Stimulated activated CD8-positive, alpha-beta memory T cell treated with anti-CD3 and anti-CD28 coated beads, Interleukin-15, amount 100 ng/mL, for 4 hours (primary cell): ENCODE measurements around the gene RBM4B.

Experiments used
- DNase-seq, 2 donors: peaks; one replicate each; pipeline ENCODE4 v3.0.0-alpha.2; 2020; ENCODE audit warnings: low read depth in 2 of 2

Gene RBM4B

DNA sequence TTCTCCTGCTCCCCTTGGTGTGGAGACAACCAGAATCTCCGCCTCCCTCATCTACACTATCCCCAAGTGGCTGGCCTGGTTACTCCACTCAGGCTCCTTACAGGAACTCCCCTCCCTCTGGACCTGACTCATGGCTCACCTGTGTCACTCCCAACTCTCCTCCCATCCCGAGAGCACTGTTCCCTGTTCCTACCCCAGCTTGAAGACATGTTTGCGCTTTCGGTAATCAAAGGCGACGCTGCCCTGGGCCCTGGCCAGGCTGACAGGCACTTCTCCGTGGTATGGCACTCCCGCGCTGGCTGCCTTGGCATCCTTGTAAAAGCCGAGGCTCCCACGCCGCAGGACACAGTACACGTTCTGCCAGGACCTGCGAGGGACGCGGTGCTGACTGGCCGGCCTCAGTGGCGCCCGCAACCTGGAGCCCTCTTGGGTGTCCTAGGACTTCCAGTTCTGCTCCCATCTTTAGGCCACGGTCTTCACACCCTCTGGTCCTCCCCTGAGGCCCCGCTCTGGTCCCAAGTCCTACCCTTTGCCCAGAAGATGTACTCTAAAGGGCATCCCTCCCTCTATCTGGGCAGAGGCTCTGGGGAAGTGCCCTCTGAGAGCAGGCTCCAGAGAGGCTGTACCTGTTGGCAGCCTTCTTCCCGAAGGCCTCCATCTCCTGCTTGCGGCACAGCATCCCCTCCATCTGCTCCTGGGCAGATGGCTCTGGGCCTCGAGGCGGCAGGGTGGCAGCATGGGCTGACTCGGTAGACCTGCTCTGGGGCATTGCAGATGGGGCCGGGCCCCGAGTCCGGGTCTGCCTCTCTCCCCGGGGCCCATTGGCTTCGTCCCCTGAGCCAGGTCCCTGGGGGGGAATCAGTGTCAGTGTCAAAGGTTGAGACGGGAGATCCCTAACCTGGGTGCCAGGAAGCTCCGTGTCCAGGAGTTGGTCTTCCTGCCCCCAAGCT, 9.4 kb upstream of the RBM4B start:
- DNase-seq, result no peak

DNA sequence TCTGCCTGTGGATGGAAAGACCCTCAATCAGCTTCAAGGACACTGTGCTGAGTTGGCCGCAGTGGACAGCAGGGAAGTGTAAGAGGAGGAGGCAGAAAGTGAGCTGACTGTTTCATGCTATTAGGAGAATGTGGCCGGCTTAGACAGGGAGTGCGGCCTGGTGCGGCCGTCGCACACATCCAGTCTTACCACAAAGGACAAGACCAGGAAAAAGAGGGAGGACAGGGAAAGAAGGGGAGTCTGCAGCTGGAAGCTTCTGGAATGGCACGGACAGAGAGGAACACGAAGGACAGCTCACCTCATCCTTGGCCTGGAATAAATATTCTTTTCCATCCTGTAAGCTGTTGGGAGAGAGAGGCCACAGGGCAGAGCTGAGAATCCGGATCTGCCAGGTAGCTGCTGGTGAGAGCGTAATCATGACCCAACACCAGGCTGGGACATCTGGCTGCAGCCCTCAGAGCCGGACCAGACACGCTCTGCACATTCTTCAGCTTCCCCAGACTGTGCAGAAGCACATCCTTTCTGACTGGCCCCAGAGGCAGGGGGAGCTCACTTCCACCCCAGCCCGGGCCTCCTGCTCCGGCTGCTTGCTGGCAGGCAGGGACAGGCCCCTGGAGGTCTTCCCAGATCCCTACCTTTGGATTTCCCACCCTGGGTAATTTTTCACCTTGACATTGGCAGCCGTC, 8.6 kb upstream of the RBM4B start:
- no peak for DNase-seq

DNA sequence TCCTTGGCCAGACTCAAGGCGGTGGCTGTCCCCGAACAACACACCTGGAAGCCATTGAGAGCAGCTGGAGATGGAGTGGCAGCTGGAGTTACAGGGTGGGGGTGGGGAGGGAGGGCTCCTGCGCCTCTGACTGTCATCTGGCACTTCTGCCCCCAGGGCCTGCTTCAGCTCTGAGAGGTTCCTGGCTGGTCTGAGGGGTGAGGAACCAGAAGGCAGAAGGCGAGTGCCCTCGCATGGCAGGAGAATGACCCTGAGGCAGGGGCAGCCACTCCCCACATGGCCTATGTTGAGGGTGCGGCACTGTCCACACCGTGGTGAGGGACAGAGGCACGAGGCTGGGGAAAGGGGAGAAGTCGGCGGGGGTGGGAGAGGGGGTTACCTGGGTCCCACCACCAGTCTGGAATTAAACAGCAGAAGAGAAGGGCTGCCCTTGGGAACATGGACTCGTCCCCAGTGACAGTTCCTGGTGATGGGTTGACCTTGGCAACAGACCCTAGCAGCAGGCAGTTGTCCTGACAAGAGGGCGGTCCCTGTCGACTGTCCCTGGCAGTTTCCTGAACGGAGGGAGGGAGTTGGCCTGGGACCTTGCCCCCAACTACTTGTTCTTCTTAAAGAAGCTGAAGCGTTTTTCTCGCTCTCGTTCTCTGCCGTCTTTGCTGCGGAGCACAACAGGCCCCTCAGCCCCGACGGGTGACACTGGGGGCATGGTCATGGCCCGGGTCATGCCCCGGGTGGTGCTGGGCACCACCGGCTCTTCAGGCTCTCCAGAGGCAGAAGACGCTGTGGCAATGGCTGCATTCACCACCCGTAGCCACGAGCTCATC, 7.8 kb upstream of the RBM4B start:
- DNase-seq, result no peak

DNA sequence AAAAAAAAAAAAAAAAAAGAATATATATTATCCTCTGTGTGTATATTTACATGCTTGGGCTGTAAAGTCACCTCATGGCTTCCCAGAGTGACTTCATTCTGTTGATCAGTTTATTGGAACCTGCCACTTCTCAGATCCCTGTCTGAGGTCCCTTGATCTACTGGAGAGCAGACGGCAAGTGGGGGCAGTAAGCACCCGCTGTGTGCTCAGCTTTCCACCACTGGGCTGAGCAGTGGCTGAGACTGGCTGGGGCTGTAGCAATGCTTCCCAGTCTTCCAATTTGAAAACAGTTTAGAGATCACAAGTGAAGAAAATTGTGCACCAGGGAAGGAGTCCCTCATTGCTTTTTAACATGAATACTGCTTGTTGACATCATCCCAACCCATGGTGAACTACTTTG, 6.9 kb upstream of the RBM4B start:
- DNase-seq, result no peak

DNA sequence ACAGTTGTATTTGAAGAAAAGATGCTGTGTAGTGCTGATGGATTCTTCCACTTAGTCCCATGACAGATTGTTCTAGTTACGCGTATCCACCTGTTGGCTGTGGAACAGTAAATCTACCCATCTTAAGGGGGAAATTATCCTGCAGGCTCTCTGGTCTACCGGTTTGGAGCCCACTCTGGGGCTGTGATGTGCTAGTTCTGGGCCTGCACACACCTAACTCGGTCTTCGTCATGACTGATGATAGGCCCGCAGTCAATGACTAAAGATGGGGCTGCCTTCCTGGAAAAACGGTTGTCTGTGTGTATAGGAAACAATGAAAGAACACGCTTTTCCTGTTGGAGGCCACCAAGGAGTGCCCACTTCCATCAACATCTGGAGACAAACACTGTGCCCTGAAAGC, 6.2 kb upstream of the RBM4B start:
- DNase-seq, result no peak

DNA sequence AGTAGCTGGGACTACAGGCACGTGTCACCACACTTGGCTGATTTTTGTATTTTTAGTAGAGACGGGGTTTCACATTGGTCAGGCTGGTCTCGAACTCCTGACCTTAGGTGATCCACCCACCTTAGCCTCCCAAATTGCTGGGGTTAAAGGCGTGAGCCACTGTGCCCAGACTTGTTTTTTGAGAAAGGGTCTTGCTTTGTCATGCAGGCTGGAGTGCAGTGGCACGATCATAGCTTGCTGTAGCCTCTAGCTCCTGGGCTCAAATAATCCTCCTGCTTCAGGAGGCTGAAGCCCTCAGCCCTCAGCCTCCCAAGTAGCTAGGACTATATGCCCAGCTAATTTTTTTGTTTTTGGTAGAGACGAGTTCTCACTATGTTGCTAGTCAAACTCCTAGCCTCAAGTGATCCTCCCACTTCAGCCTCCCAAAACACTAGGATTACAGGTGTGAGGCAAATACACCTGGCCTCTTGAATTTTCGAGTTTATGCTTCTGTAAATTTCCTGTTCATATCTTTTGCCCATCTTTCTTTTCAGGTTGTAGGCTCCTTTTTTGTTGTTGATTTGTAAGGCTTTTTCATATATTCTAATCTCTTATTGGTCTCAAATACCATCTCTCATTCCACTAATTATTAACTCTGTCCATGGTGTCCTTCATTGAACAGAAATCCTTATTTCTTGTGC, 3.4 kb upstream of the RBM4B start:
- DNase-seq, result no peak

DNA sequence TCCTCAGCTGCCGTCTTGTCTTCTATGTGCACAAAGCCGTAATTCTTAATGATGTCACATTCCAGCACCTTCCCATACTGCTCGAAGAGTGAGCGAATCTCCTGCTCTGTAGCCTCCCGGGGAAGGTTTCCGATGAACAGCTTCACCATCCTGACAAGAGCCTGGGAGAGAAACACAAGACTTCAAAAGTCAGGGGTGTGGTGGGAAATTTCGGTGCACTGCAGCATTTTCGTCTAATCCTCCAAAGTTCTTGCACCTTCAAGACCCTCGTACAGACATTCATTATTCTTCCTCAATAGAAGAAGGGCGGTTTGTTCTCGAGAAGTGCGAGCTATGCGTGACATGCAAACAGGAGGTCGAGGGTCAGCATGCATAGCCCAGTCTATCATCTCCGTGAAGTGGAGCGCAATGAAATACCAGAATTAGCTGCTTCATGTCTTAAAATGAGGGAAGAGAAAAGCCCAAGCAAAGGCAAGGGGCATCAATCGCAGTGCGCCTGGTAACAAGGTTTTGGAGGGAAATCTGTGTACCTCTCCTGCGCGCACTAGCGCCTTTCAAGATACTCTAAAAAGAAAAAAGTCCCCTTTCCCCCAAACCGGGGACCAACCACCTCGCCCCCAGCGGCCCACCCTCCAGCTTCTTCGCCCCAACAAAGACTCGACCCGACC, 622 bp downstream of the RBM4B start:
- no peak for DNase-seq

DNA sequence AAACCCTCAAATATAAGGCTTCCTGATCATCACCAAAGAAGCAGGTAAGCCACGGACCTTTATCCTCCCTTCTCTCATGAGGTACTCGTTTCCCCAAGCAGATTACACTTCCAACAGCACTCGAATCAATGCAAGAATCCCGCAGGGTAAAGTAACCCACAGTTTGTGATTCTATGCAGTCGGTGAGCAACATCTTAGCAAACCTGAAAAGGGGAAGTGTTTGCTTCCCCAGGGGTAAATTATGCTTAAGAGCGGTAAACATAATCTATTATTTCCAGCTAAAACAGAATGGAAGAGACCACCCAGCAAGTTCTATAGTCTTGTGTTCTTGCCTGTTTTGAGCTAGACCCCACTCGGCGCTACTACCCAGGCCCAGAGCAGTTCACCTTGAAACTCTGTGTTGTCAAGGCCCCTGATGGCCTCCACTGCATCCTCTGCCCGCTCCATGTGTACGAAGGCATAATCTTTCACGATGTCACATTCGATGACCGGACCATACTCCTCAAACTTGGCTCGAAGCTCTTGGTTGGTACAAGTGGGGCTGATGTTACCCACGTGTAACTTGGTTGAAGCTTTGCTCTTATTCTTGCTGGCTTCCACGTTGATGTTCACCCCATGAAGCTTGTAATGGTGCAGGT, 1.3 kb downstream of the RBM4B start:
- no peak for DNase-seq

DNA sequence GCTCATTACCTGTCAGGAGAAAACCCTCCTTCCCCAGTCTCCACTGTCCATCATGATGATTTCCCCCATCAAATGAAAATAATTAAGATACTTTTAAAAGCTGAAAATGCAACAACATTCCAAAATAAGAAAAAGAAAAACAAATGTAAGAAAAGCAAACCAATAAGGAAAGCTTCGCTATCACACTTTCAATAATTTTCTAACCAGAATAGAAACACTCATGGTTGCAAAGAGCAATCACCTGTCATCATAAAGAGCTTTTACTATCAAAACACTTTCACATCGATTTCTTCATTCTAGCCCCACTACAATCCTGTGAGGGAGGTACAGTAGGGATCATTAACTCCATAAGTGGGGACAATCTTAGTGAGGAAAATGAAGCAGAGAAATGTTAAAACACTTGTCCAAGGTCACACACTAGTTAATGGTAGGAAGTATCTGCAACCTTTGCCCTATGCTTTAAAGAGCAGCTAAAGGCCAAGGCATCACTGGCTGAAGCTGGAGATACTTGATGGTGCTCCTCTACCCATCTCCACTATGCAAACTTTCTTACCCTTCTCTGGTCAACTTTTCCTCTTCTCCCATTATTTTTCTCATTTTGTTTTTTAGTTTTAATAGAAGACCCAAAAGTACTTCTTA, 2.6 kb downstream of the RBM4B start:
- no peak for DNase-seq

DNA sequence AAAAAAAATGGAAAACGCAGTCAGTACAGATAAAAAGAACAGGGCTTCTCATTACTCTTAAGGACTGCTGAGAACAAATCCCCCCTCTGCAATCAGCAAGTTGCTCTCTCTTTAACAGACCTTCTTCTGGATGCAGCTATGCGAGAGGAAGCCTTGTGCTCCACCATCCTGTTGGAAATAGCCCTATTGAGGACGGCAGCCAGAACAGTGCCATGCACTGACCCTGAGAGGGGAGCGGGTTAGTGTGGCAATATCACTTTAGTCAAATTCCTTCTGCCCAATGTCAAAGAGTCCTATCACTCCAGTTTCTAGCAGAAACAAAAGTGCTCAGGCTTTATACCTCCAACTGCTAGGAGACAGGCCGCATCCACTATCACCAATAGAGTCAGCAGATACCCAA, 6.9 kb downstream of the RBM4B start:
- no peak for DNase-seq

DNA sequence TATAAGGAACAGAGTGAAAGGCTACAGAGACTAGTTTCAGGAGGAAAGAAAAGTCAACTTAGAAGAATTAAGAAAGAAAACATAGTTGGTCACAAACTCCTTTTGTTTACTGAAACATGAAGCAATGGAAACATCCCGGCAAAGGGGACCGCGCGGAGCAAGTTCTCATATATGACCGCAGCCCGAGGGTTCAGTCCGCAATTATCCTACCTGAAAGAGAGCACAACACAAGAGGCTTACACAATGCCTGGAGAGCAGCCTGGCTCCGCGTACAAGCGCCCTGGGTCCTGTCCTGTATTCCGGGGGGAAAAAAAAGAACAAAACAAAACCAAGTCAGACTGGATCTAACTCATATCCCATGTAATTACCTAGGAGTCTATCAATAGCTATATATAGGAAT, 12.3 kb downstream of the RBM4B start:
- DNase-seq, result no peak

DNA sequence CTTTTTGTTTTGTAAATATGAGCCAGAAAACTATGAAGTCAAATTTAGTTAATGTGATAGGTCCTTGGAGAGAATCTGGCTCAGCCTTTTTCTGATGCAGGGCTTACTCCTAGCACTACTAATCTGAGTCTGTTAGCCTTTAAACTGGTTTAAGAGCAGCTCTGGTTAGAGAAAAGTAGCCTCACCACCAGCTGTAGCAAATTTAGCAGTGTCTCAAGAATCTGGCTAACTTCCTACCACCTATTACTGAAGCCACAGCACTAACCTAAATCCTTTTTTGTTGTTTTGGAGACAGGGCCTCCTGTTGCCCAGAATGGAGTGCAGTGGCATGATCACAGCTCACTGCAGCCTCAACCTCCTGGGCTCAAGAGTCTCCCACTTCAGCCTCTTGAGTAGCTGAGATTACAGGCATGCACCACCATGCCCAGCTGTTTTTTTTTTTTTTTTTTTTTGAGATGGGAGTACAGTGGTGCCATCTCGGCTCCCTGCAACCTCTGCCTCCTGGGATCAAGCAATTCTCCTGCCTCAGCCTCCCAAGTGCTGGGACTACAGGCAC, 13.9 kb downstream of the RBM4B start:
- DNase-seq, result no peak

DNA sequence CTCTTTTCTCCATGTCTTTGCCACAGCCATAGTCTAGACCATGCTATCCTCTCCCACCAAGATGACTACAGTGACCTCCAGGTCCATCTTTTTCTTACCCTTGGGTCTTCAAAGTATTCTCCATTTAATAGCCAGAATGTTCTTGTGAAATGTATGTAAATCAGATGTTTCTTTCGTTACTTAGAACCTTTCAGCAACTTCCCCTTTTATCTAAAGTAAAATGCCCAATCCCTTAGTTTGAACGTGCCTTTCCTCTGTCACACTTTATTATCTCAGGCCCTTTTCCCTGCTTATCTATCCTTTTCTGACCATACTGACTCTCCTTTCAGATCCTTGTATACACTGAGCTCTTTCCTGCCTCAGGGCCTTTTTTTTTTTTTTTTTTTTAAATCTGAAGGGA, 17.9 kb downstream of the RBM4B start:
- no peak for DNase-seq

DNA sequence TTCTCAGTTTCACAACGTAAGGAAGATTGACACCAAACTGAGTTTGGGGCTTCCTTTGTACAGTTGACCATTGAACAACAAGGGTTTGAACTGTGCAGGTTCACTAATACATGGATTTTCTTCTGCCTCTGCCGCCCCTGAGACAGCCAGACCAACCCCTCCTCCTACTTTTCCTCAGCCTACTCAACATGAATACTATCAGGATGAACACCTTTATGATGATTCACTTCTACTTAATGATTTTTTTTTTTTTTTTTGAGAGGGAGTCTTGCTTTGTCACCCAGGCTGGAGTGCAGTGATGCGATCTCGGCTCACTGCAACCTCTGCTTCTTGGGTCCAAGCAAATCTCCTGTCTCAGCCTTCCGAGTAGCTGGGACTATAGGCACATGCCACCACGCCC, 24.6 kb downstream of the RBM4B start:
- no peak for DNase-seq

DNA sequence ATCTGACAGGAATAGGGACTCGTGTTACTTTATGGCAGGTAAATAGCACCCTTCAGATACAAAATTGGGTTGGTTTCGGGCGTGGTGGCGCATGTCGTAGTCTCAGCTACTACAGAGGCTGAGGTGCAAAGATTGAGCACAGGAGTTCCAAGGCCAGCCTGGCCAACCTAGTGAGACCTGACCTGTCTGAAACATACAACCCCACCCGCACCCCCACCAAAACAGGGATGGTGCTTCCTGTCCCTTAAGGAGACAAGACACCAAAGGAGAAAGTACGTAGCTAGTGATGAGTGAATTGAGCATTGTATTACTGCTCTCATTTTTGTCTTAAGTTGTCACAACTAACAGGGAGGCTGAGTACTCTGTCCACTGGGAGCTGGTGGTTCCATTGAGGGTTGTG, 25.0 kb downstream of the RBM4B start:
- no peak for DNase-seq

DNA sequence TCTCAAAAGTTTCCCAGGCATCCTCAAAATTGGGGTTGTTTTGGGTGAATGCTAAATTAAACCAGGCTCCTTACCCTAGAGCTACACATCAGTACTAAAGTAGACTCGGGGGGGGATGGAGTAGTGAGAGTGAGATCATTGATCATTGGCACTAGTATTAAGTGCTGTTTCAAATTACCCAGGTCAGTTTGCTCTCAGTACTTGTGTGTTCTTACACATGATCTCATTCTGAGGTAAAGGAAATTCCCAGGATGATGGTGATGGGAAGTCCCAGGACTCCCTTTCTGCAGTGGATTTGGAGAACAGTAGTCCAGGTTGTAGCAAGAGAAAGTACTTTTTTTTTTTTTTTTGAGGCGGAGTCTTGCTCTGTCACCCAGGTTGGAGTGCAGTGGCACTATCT, 26.7 kb downstream of the RBM4B start:
- DNase-seq, result no peak

DNA sequence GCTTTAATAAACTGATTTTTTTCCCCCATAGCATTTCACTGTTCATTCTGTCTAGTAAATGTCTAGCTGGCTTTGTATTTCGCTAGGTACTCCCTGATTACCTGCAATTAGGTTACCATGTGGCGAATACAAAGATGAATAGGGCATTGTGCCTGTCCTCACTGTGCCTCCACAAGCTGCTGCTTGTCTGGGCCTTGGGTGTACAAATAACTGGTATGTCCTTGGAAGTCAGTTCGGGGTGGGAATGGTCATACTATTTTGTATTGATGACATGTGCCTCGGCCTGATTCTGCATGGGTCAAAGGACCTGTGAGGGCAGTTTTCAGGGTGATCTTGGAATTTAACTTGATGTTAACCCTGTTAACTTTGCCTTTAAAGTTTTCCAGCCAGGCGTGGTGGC, 27.8 kb downstream of the RBM4B start:
- DNase-seq, result no peak

DNA sequence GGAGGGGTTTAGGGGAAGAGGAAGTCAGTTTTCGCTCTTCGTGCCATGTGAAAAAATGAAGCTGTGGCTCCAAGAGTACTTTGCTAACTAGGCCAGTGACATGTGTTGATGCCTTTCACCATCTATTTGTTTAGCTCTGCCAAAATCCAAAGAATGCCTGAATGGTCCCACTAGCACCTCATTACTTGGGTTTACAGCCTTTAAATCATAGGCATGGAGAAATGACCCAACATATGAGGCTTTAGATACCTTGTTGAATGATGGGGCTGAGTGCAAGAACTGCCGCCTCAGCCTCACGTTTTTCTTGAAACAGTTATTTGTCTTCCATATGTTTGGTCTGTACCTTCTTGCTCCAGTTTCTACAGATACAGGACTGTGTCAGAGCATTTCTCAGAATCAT, 30.9 kb downstream of the RBM4B start:
- DNase-seq, result no peak

DNA sequence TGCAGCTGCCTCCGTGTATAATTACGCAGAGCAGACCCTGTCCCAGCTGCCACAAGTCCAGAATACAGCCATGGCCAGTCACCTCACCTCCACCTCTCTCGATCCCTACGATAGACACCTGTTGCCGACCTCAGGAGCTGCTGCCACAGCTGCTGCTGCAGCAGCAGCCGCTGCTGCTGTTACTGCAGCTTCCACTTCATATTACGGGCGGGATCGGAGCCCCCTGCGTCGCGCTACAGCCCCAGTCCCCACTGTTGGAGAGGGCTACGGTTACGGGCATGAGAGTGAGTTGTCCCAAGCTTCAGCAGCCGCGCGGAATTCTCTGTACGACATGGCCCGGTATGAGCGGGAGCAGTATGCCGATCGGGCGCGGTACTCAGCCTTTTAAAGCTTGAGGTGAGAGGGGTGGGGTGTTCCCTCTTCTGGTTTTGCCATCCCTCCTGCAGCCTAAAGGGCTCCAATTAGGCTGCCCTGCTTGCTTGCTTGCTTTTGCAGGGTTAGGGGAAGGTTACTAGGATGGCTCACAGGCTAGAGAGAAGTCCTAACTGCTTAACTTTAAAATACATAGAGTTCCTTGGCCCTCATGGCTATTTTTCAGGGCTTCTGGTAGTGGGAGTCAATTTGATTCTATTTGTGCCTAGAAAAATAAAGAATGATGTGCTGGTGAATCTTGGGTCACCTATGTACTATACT, 33.8 kb downstream of the RBM4B start:
- DNase-seq, result no peak
